ENCODE measurements around the gene NKTR.
A peak's percentile ranks its signal among the peaks of the same experiment; 100 is the strongest.

The NKTR gene

DNA sequence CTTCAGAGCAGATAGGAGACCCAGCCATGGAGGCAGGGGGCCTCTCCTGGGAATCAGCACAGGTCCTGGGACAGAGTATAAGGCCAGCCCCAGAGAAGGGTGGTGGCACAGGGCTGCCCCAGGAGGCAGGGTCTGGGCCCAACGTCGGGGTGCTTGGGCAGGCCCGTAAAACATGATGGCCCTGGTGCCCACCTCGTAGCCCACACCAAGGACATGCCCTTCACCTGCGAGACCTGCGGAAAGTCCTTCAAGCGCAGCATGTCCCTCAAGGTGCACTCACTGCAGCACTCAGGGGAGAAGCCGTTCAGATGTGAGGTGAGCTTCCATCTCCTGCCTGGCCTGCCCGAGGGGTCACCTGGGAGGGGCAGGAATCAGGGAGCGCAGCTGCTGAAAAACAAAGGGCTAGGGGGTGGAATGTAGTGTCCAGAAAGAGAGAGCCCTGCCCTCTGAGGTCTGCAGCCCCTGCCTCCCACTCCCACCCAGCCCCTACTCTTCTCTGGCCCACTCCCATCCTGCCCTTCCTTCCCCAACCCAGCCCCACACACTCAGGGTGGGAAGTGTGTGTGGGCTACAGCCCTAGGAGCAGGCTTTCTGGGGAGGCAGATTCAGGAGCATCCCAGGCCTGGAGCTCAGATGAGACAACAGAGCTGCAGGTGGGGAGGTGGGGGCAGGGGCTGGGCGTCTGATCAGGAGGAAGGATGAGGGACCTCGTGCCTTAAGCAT is 62.5 kb downstream of the NKTR start:
- no peak for DNase-seq

DNA sequence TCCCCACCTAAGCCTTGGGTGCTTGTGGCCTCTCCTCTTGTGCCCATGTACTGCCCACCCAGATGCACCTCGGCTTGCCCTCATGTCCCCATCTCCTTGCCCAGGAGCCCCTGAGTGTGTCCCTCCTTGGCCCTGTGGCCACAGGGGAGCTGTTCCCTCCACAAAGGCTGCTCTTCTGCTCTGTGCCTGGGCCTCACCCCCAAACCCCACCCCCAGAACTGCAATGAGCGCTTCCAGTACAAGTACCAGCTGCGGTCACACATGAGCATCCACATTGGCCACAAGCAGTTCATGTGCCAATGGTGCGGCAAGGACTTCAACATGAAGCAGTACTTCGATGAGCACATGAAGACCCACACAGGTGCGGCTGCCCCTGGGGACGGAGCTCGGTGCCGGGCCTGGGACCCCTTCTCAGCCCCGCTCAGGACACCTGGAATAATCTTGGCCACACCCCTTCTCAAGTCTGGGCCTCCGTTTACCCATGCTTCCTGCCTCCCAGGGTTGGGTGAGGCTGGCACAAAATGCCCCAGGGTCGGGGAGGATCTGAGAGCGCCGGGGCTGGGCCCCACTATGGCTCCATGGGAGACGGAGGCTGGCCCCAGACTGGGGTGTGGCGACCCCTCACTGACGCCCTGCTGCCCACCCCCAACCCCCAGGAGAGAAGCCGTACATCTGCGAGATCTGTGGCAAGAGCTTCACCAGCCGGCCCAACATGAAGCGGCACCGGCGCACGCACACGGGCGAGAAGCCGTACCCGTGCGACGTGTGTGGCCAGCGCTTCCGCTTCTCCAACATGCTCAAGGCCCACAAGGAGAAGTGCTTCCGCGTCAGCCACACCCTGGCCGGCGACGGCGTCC is 63.3 kb downstream of the NKTR start:
- DNase-seq: no peak

DNA sequence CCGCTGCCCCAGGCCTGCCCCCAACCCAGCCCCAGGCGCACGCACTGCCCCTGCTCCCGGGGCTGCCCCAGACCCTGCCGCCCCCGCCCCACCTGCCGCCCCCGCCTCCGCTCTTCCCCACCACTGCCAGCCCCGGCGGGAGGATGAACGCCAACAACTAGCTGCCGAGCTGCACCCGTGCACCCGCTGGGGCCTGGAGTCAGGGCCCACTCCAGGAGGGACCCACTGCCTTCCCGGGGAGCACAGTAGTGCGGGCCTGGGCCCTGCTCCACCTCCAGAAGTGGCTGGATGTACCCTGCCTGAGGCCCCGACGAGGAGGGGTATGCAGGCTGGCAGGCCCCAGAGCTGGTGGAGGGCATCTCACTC is 63.9 kb downstream of the NKTR start:
- DNase-seq: no peak

DNA sequence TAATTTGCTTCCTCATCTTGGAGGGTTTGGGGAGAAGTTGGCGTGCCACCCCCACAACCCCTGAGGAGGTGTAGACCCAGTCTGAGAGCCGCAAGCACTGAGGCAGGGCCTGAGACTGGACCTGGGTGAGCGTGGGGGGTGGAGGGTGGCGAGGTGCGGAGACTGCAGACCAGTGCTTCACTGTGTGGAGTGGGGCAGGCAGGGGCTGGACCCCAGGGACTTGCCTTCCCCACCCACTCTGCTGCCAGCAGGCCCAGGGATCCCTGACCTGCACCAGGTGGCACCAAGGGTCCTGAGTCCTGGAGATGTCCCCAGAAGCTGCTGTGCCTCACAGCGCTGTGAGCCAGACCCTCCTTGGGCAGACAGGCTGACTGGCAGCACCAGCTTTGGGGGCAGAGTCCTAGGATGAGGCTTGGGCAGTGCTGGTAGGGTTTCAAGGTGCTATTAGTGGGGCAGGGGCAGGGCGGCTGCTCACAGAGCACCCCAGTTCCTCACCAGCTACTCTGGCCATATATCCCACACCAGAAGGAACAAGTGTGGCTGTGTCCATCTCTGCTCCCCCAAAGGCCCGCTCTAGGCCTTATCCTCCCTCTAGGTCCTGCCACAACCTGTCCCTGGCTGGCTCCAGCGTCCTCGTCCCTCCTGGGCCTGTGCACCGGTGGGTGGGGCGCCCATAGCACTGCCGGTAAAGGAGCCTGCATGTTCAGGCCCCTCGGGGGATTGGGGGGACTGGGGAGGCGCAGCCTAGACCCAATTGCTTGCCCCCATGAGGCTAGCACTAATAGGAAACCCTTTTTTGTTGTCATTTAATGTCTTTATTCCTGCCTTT is 64.8 kb downstream of the NKTR start:
- no peak for DNase-seq

DNA sequence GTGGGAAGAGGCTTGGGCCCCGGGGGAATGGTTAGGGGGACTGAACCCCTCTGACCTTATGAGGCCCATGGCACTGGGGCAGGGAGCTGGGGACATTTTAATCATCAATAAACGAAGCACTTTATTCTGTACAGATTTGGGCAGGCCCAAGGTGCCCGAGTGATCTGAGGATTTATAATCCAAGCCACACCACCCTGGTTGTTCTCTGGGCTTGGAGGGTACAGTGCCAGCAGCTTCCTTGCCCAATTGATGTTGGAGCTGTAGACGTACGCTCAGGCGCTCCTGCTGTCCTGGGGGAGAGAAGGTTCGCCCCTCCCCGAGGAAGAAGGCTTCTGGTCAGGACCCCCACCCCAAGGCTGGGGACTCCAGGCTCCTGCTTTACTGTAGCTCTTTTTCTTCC is 65.5 kb downstream of the NKTR start:
- DNase-seq: no peak

- DNase-seq: no peak
Measured at GRCh38 chr3:42666577-42666998, 66.1 kb downstream of the NKTR start.

- DNase-seq: no peak
Measured at GRCh38 chr3:42667096-42667522, 66.6 kb downstream of the NKTR start.

- no peak for DNase-seq
Measured at GRCh38 chr3:42667523-42668412, 67.3 kb downstream of the NKTR start.

DNA sequence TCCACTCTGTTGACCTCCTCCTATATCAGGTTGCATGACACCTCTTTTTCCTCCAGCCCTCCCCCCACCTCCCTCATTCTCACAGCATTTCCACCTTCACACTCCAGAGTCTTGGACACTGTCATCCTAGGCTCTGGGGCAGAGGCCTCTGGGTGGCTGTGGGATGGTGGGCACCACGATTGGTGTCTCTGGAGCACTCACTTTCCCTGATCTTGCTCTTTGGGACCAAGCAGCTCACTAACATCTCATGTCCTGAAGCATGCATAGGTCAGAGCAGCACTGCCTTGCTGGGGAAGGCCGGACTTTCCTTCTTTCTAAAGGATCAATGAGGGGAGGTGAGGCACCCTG is 67.9 kb downstream of the NKTR start:
- no peak for DNase-seq

- no peak for DNase-seq
Measured at GRCh38 chr3:42668793-42669217, 68.3 kb downstream of the NKTR start.

DNA sequence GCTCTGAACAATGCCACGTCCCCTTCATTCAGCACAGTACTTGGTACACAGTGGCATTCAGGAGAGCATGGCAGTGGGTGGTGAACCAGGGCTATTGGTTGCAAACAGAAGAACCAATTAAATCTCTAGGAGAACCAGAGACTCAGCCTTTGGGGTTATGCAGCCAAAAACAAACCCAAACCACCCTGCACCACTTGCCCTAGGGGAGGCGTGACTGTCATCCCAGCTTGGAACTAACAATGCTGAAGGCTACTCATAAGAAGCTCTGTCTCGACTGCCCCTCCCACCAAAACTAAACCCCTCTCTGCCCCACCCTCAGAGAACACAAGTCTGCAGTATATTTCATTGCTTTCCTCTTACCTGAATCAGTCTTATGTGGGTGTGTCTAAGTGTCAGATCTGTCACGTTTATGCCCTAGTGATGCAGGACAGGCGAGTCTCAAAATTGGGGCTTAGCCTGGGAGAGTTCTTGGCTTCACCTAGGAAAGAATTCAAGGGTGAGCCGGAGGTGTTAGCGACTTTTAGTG is 69.6 kb downstream of the NKTR start:
- DNase-seq: no peak

- no peak for DNase-seq
Measured at GRCh38 chr3:42670670-42671069, 70.2 kb downstream of the NKTR start.

GRCh38 chr3:42672515-42672914 is 72.0 kb downstream of the NKTR start:
- DNase-seq: no peak

DNA sequence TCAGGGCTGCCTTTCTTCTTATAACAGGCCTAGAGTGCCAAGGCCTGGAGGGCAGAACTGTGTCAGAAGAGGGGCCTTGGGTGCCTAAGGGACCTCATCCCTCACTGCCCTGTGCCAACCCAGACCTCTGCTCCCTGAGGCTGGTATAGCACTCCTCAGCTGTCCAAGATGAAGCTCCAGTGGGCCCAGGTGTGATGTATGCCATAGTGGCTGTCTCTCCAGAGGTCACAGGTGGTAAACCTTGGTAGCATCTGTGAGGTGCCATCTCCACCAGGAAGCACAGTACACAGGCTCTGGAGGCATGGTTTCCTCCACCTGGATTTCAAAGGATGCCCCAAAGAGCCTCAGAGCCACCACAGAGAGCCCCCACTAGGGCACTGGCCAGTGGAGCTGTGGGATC is 72.6 kb downstream of the NKTR start:
- no peak for DNase-seq

DNA sequence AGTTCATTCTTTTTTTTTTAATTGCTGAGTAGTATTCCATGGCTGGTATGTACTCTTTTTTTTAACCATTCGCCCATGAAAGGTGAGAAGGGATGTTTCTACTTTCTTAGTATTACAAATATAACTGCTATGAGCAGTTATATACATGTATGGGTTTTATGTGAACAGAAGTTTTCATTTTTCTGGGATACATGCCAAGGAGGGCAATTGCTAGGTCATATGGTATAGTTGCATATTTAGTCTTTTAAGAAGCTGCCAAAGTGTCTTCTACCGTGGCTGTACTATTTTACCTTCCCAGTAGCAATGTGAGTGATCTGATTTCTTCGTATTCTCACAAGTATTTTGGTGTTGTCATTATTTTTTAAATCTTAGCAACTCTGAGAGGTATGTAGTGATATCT is 73.7 kb downstream of the NKTR start:
- DNase-seq: peak; percentile 44

- no peak for DNase-seq
Measured at GRCh38 chr3:42675909-42676308, 75.4 kb downstream of the NKTR start.

DNA sequence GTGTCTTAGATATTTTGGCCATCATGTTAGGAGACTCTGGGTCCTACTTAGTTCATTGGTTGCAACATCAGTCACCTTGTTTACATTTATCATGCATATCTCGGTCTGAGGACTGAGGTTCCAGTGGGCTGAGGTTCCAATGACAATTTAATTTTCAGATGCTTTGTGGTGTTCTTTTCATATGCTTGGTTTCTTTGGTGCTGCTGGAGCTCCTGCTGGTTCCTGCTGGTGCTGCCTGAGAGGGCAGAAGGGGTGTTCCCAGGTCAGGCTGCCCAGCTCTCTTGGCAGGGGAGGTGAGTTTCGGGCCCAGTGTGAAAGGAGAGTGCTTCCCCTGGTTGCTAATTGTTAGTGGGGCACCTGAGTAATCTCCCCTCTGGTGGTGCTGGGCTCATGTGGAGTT is 78.0 kb downstream of the NKTR start:
- DNase-seq: no peak

DNA sequence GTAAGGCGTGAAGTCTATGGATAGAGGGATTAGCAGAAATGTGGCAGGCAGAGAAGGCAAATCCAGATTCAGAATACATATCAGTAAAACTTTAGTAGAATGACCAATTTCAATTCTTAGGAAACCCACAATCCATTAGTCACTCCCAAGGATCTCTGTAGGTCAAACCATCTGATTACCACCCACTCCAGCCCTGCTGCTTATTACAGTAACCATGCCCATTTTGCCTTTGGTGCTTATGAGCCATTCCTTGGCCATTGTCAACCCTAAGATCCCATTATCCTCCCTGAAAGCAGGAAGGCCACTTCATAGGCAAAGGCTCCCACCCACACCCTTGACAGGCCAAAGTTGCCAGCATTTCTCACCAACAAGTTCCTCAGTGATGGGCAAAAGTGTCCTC is 79.8 kb downstream of the NKTR start:
- no peak for DNase-seq

DNA sequence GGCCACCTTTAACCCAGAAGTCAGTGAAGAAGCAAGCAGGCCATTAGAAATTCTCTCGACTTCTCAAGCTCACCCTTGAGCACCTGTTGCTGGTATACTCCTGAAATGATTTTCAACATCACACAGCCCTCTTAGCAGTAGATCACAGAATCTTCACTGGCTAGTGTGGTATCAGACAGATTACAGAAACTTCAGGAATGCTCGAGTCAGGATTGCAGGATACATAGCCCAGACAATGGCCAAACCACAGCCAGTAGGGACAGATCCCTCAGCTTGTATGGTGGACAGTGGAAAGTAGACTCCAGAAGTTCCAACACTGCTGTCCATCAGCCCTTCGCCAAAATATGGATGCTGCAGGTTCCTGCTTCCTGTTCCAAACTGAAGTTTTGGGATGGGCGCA is 80.3 kb downstream of the NKTR start:
- no peak for DNase-seq

GRCh38 chr3:42681361-42682038 is 81.0 kb downstream of the NKTR start:
- DNase-seq: no peak

DNA sequence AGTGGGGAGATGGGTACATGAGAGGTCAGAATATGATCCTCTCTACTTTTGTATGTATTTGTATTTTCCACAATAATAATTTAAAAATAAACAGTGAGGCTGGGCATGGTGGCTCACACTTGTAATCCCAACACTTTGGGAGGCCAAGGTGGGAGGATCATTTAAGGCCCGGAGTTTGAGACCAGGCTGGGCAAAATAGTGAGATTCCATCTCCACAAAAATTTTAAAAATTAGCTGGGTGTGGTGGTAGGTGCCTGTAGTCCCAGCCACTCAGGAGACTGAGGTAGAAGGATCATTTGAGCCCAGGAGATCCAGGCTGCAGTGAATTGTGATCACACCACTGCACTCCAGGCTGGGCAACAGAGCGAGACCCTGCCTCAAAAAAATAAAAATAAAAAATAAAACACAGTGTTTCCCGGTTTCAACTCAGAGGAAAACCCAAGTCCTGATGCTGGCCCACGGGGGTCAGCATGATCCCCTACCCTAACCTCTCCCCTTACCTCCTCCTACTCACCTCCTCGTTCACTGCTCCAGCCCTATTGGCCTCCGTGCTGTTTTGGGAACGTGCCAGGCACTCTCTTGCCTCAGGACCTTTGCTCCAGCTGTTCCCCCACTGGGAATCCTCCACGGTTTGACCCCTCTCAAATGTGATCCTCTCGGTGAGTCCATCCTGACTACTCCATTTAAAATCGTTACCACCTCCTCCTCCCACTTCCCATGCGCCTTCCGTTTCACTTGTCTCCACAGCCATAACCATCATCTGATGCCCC is 82.0 kb downstream of the NKTR start:
- no peak for DNase-seq
